DND-41 (cell line): ENCODE measurements around the gene UBR3.

ENCODE experiments used
- ATAC-seq: fragments of 200-7000 bp; cut with Tn5 transposase; 3 replicates; pipeline ENCODE4 v1.9.1; 2021; ENCODE audit warnings: low read depth; ENCODE audit not compliant: insufficient read depth
- DNase-seq: peaks from one replicate; pipeline ENCODE4 v3.0.0-alpha.2; 2020
- H2AFZ ChIP-seq: 2 replicates; pipeline ENCODE4 v1.6.0; 2012; ENCODE audit warnings: low read depth, low read length
- H3K27ac ChIP-seq: 2 replicates; pipeline ENCODE4 v1.5.1; 2012; ENCODE audit warnings: low read length, inconsistent platforms
- H3K27me3 ChIP-seq: fragments of 200-600 bp; sonication (generic); 2 replicates; pipeline ENCODE4 v1.6.0; 2012; ENCODE audit warnings: low read length, mild to moderate bottlenecking, inconsistent platforms; ENCODE audit not compliant: insufficient read depth, poor library complexity
- H3K36me3 ChIP-seq: 2 replicates; pipeline ENCODE4 v1.5.1; 2012; ENCODE audit warnings: low read length, inconsistent platforms; ENCODE audit not compliant: insufficient read depth
- H3K4me1 ChIP-seq: 2 replicates; pipeline ENCODE4 v1.5.1; 2012; ENCODE audit warnings: mild to moderate bottlenecking, low read length; ENCODE audit not compliant: insufficient read depth
- H3K4me2 ChIP-seq: 2 replicates; pipeline ENCODE4 v1.6.0; 2012; ENCODE audit warnings: mild to moderate bottlenecking, moderate library complexity, low read length, inconsistent platforms; ENCODE audit not compliant: insufficient read depth
- H3K4me3 ChIP-seq, 2 experiments: fragments of 200-600 bp in 1 of 2; shearing (Covaris generic) in 1 of 2; 2 replicates each; pipeline ENCODE4 v1.5.1; 2012 to 2016; ENCODE audit warnings: inconsistent platforms in 2 of 2, low read length in 2 of 2, mild to moderate bottlenecking in 2 of 2, low read depth in 1 of 2, moderate library complexity in 1 of 2
- H3K79me2 ChIP-seq: 2 replicates; pipeline ENCODE4 v1.6.0; 2012; ENCODE audit warnings: low read length, inconsistent platforms; ENCODE audit not compliant: insufficient read depth
- H3K9ac ChIP-seq: 2 replicates; pipeline ENCODE4 v1.6.0; 2012; ENCODE audit warnings: low read depth, mild to moderate bottlenecking, inconsistent platforms, low read length, moderate library complexity
- H3K9me3 ChIP-seq: 2 replicates; pipeline ENCODE4 v1.5.1; 2012; ENCODE audit warnings: low read length, moderate library complexity, mild to moderate bottlenecking, inconsistent platforms; ENCODE audit not compliant: insufficient read depth, severe bottlenecking
- H4K20me1 ChIP-seq: 2 replicates; pipeline ENCODE4 v1.6.0; 2012; ENCODE audit warnings: low read length; ENCODE audit not compliant: insufficient read depth
- EZH2 ChIP-seq: IDR thresholded peaks from 3 replicates; pipeline ENCODE4 v1.6.1; 2012; ENCODE audit warnings: borderline replicate concordance, low read depth, mild to moderate bottlenecking, moderate library complexity, low read length, inconsistent platforms; ENCODE audit not compliant: severe bottlenecking
- TF ChIP-seq, protein P1 (sequence below): IDR thresholded peaks from 2 replicates; pipeline ENCODE4 v1.5.1; 2012; ENCODE audit warnings: borderline replicate concordance, low read length, moderate library complexity, mild to moderate bottlenecking; ENCODE audit not compliant: poor library complexity, severe bottlenecking; ENCODE audit errors: extremely low read depth

UBR3 gene

DNA sequence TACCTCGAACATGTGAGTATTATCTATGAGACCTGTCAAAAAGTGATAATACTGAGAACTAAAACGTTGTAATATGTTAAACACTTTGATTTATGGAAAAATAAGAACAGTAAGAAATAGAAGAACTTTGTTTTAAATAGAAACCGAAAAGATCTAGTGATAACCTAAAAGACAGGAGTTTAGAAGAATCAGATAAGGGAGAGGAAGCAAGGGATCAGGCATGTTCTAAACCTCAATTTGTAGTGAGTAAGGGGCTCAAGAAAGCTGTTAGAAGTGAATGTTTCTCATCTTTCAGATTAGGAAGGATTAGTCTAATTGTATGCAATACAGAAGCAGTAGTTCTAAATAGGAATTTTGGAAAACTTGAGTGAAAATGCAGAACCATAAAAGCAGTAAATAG lies 182.0 kb downstream of the UBR3 start:
- Histone ChIP-seq H2AFZ (no peak overlapping the region), H3K36me3 (peaks cover 26% of the 10 kb centered on the region), H3K27me3 (no peaks in the 10 kb centered on the region), H4K20me1 (no peaks in the 10 kb centered on the region), H3K9ac (no peak overlapping the region), H3K4me3 (no peak overlapping the region), H3K4me2 (no peak overlapping the region), H3K27ac (no peak overlapping the region), H3K79me2 (no peaks in the 10 kb centered on the region), H3K9me3 (no peaks in the 10 kb centered on the region), H3K4me1 (no peaks in the 10 kb centered on the region)
- TF ChIP-seq, protein P1, sequence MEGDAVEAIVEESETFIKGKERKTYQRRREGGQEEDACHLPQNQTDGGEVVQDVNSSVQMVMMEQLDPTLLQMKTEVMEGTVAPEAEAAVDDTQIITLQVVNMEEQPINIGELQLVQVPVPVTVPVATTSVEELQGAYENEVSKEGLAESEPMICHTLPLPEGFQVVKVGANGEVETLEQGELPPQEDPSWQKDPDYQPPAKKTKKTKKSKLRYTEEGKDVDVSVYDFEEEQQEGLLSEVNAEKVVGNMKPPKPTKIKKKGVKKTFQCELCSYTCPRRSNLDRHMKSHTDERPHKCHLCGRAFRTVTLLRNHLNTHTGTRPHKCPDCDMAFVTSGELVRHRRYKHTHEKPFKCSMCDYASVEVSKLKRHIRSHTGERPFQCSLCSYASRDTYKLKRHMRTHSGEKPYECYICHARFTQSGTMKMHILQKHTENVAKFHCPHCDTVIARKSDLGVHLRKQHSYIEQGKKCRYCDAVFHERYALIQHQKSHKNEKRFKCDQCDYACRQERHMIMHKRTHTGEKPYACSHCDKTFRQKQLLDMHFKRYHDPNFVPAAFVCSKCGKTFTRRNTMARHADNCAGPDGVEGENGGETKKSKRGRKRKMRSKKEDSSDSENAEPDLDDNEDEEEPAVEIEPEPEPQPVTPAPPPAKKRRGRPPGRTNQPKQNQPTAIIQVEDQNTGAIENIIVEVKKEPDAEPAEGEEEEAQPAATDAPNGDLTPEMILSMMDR = no peak
- ATAC-seq (no peak), DNase-seq (no peak)

DNA sequence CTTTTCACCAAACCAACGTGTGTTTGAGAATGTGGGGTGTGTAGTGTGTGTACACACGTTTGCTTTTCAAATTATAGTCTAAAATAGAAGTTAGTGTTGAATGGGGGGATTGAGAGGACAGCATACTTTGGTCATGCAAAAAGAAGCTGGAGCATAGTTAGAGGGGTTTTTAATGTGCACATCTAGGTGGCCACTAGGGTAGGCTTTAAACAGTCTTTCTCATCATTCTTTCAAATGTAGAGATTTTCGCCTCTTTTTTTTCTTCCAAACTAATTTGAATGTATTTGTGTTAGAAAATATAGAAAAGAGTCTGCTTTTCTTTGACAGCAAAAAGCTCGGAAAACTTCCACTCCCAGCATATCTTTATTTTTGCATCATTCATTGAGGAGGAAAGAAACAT lies 185.5 kb downstream of the UBR3 start:
- Histone ChIP-seq H3K27me3 (no peaks in the 10 kb centered on the region), H2AFZ (no peak overlapping the region), H3K36me3 (peaks cover 8% of the 10 kb centered on the region; the same call in 1 of the 2 replicates), H3K4me1 (no peaks in the 10 kb centered on the region), H3K27ac (no peak overlapping the region), H4K20me1 (no peaks in the 10 kb centered on the region), H3K9ac (no peak overlapping the region), H3K4me3 (no peak overlapping the region), H3K79me2 (no peaks in the 10 kb centered on the region), H3K9me3 (no peaks in the 10 kb centered on the region), H3K4me2 (no peak overlapping the region)
- TF ChIP-seq, protein P1 = no peak
- TF ChIP-seq EZH2 = no peak
- DNase-seq (no peak), ATAC-seq (no peak)

DNA sequence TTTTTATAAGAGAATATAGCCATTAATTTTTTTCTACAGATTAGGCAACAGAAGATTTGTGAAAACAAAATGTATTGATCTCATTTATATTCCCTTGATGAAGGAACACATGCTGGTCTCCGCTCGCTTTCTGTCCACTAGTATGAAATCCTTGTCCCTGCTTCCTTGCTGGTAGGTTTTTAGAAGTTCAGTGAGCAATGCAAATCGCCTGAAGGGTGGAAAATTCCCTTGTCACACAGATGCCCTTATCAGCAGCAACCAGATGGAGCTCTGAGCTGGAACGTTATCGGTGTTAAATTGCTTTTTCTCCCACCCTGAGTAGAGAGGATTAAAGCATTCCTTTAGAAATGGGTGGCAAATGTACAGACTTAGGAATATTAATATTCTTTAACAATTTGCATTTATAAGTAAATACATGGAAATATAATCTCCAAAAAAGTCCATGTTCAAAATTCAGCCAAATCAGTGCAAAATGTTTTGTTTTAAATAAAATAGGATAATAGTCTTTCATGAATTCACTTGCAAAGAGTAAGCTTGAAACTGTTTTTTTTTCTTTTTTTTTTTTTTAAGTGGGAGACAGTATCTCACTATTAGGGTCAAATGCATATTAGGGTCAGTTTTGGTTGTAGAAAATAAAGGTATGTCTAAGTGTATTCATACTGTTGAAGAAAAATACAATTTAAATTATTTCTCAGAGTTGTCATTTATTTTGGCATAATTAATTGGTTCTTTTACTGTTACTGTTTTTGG lies 186.7 kb downstream of the UBR3 start:
- no peaks in the 10 kb centered on the region for H3K27me3 ChIP-seq
- no peak overlapping the region for H3K4me3 ChIP-seq
- no peaks in the 10 kb centered on the region for H3K9me3 ChIP-seq
- no peak overlapping the region for H3K27ac ChIP-seq
- no peak for ATAC-seq
- peaks cover 13% of the 10 kb centered on the region; the same call in 1 of the 2 replicates for H3K36me3 ChIP-seq
- TF ChIP-seq, protein P1 = no peak
- no peak for TF ChIP-seq EZH2
- no peak overlapping the region for H3K9ac ChIP-seq
- H3K79me2 ChIP-seq = no peaks in the 10 kb centered on the region
- DNase-seq = no peak
- no peaks in the 10 kb centered on the region for H4K20me1 ChIP-seq
- H2AFZ ChIP-seq = no peak overlapping the region
- no peaks in the 10 kb centered on the region for H3K4me1 ChIP-seq
- no peak overlapping the region for H3K4me2 ChIP-seq

DNA sequence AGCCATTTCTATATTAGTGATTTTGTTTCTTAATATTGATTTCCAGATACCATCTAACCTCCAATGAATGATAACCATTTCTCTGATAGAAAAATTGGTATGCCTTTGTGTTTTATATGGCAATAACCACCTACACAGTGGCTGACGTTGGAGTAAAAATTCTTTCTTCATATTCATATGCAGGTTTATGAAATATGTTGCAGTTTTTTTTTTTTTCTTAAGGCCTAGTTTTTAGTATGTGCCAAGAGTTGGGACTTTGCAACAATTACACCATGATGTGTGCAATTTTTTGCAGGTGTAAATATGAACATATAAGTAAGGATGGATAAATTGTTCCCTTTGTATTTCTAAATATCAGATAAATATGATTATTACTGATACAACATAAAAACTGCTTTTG lies 187.5 kb downstream of the UBR3 start:
- no peak overlapping the region for H3K4me3 ChIP-seq

More for the DNA sequence above, 187.5 kb downstream of the UBR3 start:
- Histone ChIP-seq H3K4me2 (no peak overlapping the region), H3K27ac (no peak overlapping the region), H3K4me1 (no peaks in the 10 kb centered on the region), H3K36me3 (peaks cover 12% of the 10 kb centered on the region; the same call in 1 of the 2 replicates), H3K9me3 (no peaks in the 10 kb centered on the region), H3K9ac (no peak overlapping the region), H4K20me1 (no peaks in the 10 kb centered on the region), H3K27me3 (no peaks in the 10 kb centered on the region), H3K79me2 (no peaks in the 10 kb centered on the region), H2AFZ (no peak overlapping the region)
- DNase-seq (no peak), ATAC-seq (no peak)
- no peak for TF ChIP-seq EZH2
- TF ChIP-seq, protein P1 = no peak
